ENCODE data around the gene PUDP.

PUDP gene

DNA sequence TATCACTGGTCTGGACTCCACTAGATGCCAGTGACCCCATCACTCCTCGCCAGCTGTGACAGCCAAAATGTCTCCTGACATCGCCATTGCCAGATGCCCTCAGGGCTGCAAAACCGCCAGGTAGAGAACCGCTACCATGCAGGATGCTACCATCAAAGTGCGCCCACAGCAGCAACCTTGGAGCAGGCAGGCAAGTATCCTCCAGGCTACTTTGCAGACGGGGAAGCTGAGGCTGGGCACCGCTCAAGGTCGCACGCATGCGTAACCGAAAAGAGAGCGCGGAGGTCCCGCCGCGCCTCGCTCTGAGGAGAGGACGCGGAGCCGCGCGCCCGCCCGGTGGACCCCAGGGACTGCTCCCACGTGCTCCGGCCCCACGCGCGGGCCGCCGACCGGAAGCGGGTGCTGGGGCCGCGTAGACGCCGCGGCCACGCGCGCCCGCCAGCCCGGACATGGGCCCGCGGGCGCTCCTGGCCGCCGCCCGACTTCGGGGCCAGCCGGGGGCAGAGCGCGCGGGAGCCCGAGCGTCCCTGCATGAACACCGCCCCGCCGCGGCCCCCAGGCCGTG is 458 bp downstream of the PUDP start, which contains the start of gene STS:
Gene STS, plus strand, starts transcription at position 300 of the 565 bp plus-strand sequence. CDS start 105,488 bp downstream, outside the sequence.
- Histone ChIP-seq H3K9ac (ENCODE audit: low read length in 2 of 2) (peak within 1 kb of the TSS; percentile 60 to 71), H3K4me3 (ENCODE audit: low read length in 2 of 2) (peak within 1 kb of the TSS; percentile 82 to 96), H3K27me3 (ENCODE audit: control insufficient read depth in 1 of 2, insufficient read depth in 2 of 2, low read length in 2 of 2) (no peaks in the 10 kb centered on the region), H3K9me3 (ENCODE audit: control insufficient read depth in 2 of 2, low read length in 2 of 2) (no peaks in the 10 kb centered on the region), H3K4me1 (ENCODE audit: control insufficient read depth, insufficient read depth, low read length) (peaks cover 7% of the 10 kb centered on the region), H3K27ac (ENCODE audit: low read length) (peak within 1 kb of the TSS; percentile 24), H3K36me3 (ENCODE audit: control insufficient read depth in 2 of 2, insufficient read depth in 2 of 2, low read length in 2 of 2) (no peaks in the 10 kb centered on the region)

DNA sequence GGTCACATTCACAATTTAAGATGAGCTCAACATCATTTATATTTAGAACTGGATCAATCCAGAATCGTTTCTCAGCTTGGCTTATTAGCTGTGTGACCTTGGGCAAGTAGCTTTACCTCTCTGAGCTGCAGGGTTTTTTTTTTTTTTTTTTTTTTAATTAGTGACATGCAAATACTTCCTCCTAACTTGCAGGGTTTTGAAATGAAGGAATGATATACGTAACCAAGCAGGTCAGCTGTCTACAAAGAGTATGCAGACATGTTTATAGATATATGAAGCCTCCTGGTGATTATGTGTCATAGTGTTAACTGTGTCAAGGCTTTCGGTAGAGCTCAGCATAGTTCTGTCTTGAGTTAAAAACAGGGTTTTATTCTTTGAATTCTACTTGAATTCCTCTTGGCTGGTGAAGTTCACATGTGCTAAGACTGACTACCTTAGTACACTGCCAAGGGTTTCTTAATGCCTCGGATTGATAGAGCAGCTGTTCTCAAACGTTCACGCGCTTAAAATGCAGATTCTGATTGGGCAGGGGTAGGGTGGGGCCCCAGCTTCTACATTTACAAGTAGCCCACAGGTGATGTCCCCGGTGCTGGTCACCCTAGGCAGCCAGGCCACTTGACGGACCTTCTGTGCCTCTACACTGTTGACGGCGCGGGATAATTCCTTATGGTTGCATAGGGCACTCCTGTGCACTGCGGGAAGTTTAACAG is 1.1 kb downstream of the PUDP start:
- H3K9ac ChIP-seq (ENCODE audit: low read length in 2 of 2), result peak overlapping the region; percentile 25 to 55
- no peaks in the 10 kb centered on the region for H3K36me3 ChIP-seq (ENCODE audit: control insufficient read depth in 2 of 2, insufficient read depth in 2 of 2, low read length in 2 of 2)
- no peaks in the 10 kb centered on the region for H3K27me3 ChIP-seq (ENCODE audit: control insufficient read depth in 1 of 2, insufficient read depth in 2 of 2, low read length in 2 of 2)
- H3K4me1 ChIP-seq (ENCODE audit: control insufficient read depth, insufficient read depth, low read length), result peaks cover 7% of the 10 kb centered on the region
- H3K4me3 ChIP-seq (ENCODE audit: low read length in 2 of 2), result peak overlapping the region; percentile 37 to 96
- no peak overlapping the region for H3K27ac ChIP-seq (ENCODE audit: low read length)
- H3K9me3 ChIP-seq (ENCODE audit: control insufficient read depth in 2 of 2, low read length in 2 of 2), result no peaks in the 10 kb centered on the region

GRCh38 chrX:7146020-7146702 is 1.8 kb downstream of the PUDP start:
- Histone ChIP-seq H3K4me3 (ENCODE audit: low read length in 2 of 2) (no peak overlapping the region), H3K27ac (ENCODE audit: low read length) (no peak overlapping the region), H3K36me3 (ENCODE audit: control insufficient read depth in 2 of 2, insufficient read depth in 2 of 2, low read length in 2 of 2) (no peaks in the 10 kb centered on the region)

DNA sequence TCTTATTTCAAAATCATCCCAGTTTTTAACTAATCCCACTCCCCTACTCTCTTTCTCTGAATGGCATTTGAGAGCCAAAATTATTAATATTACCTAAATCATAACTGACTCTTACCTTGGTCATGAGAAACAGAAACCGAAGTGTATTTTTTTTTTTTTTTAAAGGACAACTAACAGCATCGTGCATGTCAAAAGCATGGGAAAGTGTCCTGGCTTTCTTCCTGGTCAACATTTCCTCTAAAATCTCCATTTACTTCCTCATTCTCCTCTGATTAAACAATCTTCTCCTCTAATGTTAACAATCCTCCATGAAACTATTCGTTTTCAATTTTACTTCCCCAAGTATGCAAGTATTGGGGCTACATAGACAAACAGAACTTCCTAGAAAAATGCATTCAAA is 2.5 kb downstream of the PUDP start:
- Histone ChIP-seq H3K9ac (ENCODE audit: low read length in 2 of 2) (no peak overlapping the region), H3K27ac (ENCODE audit: low read length) (no peak overlapping the region), H3K36me3 (ENCODE audit: control insufficient read depth in 2 of 2, insufficient read depth in 2 of 2, low read length in 2 of 2) (no peaks in the 10 kb centered on the region), H3K4me1 (ENCODE audit: control insufficient read depth, insufficient read depth, low read length) (peaks cover 7% of the 10 kb centered on the region), H3K4me3 (ENCODE audit: low read length in 2 of 2) (no peak overlapping the region), H3K9me3 (ENCODE audit: control insufficient read depth in 2 of 2, low read length in 2 of 2) (no peaks in the 10 kb centered on the region), H3K27me3 (ENCODE audit: control insufficient read depth in 1 of 2, insufficient read depth in 2 of 2, low read length in 2 of 2) (no peaks in the 10 kb centered on the region)

More at GRCh38 chrX:7146020-7146702, 1.8 kb downstream of the PUDP start:
- Histone ChIP-seq H3K9ac (ENCODE audit: low read length in 2 of 2) (no peak overlapping the region), H3K4me1 (ENCODE audit: control insufficient read depth, insufficient read depth, low read length) (peaks cover 7% of the 10 kb centered on the region), H3K9me3 (ENCODE audit: control insufficient read depth in 2 of 2, low read length in 2 of 2) (no peaks in the 10 kb centered on the region), H3K27me3 (ENCODE audit: control insufficient read depth in 1 of 2, insufficient read depth in 2 of 2, low read length in 2 of 2) (no peaks in the 10 kb centered on the region)

GRCh38 chrX:7143941-7144525 is 3.9 kb downstream of the PUDP start:
- Histone ChIP-seq H3K4me1 (ENCODE audit: control insufficient read depth, insufficient read depth, low read length) (peaks cover 7% of the 10 kb centered on the region), H3K27ac (ENCODE audit: low read length) (no peak overlapping the region), H3K36me3 (ENCODE audit: control insufficient read depth in 2 of 2, insufficient read depth in 2 of 2, low read length in 2 of 2) (peaks cover 0 to 3% of the 10 kb centered on the region in 2 donors), H3K9ac (ENCODE audit: low read length in 2 of 2) (no peak overlapping the region), H3K27me3 (ENCODE audit: control insufficient read depth in 1 of 2, insufficient read depth in 2 of 2, low read length in 2 of 2) (no peaks in the 10 kb centered on the region), H3K4me3 (ENCODE audit: low read length in 2 of 2) (no peak overlapping the region), H3K9me3 (ENCODE audit: control insufficient read depth in 2 of 2, low read length in 2 of 2) (no peaks in the 10 kb centered on the region)

- Histone ChIP-seq H3K36me3 (ENCODE audit: control insufficient read depth in 2 of 2, insufficient read depth in 2 of 2, low read length in 2 of 2) (peaks cover 0 to 3% of the 10 kb centered on the region in 2 donors), H3K4me3 (ENCODE audit: low read length in 2 of 2) (no peak overlapping the region), H3K4me1 (ENCODE audit: control insufficient read depth, insufficient read depth, low read length) (peaks cover 3% of the 10 kb centered on the region), H3K27me3 (ENCODE audit: control insufficient read depth in 1 of 2, insufficient read depth in 2 of 2, low read length in 2 of 2) (no peaks in the 10 kb centered on the region), H3K9me3 (ENCODE audit: control insufficient read depth in 2 of 2, low read length in 2 of 2) (no peaks in the 10 kb centered on the region), H3K9ac (ENCODE audit: low read length in 2 of 2) (no peak overlapping the region), H3K27ac (ENCODE audit: low read length) (no peak overlapping the region)
These were observed 4.9 kb downstream of the PUDP start for GRCh38 chrX:7143076-7143475.

- H3K4me3 ChIP-seq (ENCODE audit: low read length in 2 of 2), result no peak overlapping the region
- H3K36me3 ChIP-seq (ENCODE audit: control insufficient read depth in 2 of 2, insufficient read depth in 2 of 2, low read length in 2 of 2), result peaks cover 0 to 3% of the 10 kb centered on the region in 2 donors
- H3K27me3 ChIP-seq (ENCODE audit: control insufficient read depth in 1 of 2, insufficient read depth in 2 of 2, low read length in 2 of 2), result no peaks in the 10 kb centered on the region
- H3K4me1 ChIP-seq (ENCODE audit: control insufficient read depth, insufficient read depth, low read length), result no peaks in the 10 kb centered on the region
- no peak overlapping the region for H3K27ac ChIP-seq (ENCODE audit: low read length)
- no peaks in the 10 kb centered on the region for H3K9me3 ChIP-seq (ENCODE audit: control insufficient read depth in 2 of 2, low read length in 2 of 2)
- H3K9ac ChIP-seq (ENCODE audit: low read length in 2 of 2), result no peak overlapping the region
These were observed 8.5 kb downstream of the PUDP start for GRCh38 chrX:7139202-7140081.

GRCh38 chrX:7134981-7135380 is 13.0 kb downstream of the PUDP start:
- peaks cover 0 to 6% of the 10 kb centered on the region in 2 donors for H3K36me3 ChIP-seq (ENCODE audit: control insufficient read depth in 2 of 2, insufficient read depth in 2 of 2, low read length in 2 of 2)
- no peak overlapping the region for H3K27ac ChIP-seq (ENCODE audit: low read length)
- no peak overlapping the region for H3K4me3 ChIP-seq (ENCODE audit: low read length in 2 of 2)
- H3K27me3 ChIP-seq (ENCODE audit: control insufficient read depth in 1 of 2, insufficient read depth in 2 of 2, low read length in 2 of 2), result no peaks in the 10 kb centered on the region
- H3K9me3 ChIP-seq (ENCODE audit: control insufficient read depth in 2 of 2, low read length in 2 of 2), result no peaks in the 10 kb centered on the region
- H3K4me1 ChIP-seq (ENCODE audit: control insufficient read depth, insufficient read depth, low read length), result no peaks in the 10 kb centered on the region
- no peak overlapping the region for H3K9ac ChIP-seq (ENCODE audit: low read length in 2 of 2)

DNA sequence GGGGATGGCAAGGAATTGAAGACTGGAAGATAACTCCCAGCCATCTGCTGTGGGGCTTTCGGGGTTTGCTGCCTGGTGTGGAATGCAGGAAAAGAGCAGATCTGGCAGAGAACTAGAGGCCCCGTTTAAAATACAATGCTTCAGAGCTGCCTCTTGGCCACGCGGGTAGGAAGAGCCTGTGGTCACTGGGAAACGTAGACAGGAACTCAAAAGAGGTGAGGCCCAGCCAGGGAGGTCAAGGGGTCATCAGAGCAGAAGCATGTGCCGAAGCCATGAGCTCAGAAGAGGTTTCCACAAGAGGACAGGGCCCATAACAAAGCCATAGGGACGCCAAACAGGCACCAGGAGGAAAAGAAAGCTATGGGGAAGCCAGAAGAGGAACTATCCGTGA is 14.9 kb downstream of the PUDP start:
- H3K36me3 ChIP-seq (ENCODE audit: control insufficient read depth in 2 of 2, insufficient read depth in 2 of 2, low read length in 2 of 2), result peaks cover 0 to 3% of the 10 kb centered on the region in 2 donors
- no peak overlapping the region for H3K4me3 ChIP-seq (ENCODE audit: low read length in 2 of 2)
- no peaks in the 10 kb centered on the region for H3K9me3 ChIP-seq (ENCODE audit: control insufficient read depth in 2 of 2, low read length in 2 of 2)
- no peaks in the 10 kb centered on the region for H3K27me3 ChIP-seq (ENCODE audit: control insufficient read depth in 1 of 2, insufficient read depth in 2 of 2, low read length in 2 of 2)
- H3K9ac ChIP-seq (ENCODE audit: low read length in 2 of 2), result no peak overlapping the region
- H3K27ac ChIP-seq (ENCODE audit: low read length), result no peak overlapping the region
- no peaks in the 10 kb centered on the region for H3K4me1 ChIP-seq (ENCODE audit: control insufficient read depth, insufficient read depth, low read length)
